ENCODE results near the gene SLC43A1. TPM values are rescaled to one million over a fixed set of nuclear protein-coding genes. Genes with fewer than 3 reads are reported as not detected.

Gene SLC43A1
- total and polyA plus RNA-seq, 3 donors from 2014 or later = 6.5 to 12.3 (median 12.2) TPM

GRCh38 chr11:57481915-57482781 is 33.4 kb downstream of the SLC43A1 start:
- no peaks in the 10 kb centered on the region for H3K27me3 ChIP-seq
- no peak for DNase-seq
- H3K27ac ChIP-seq = no peak overlapping the region
- intact Hi-C loops (cut with DNase I; ENCODE audit: low total_unique reads) = no loop called here
- H3K4me1 ChIP-seq = peaks cover 12% of the 10 kb centered on the region
- H3K4me3 ChIP-seq = peak overlapping the region; percentile 15 to 38
- no peaks in the 10 kb centered on the region for H3K9me3 ChIP-seq
- TF ChIP-seq POLR2A (IDR thresholded peaks at IDR 0.05) = no peak
- no peak for TF ChIP-seq CTCF (IDR thresholded peaks at IDR 0.05)
- H3K36me3 ChIP-seq (ENCODE audit: low read depth, missing control alignments) = no peaks in the 10 kb centered on the region
- WGBS, 2 donors = 22 to 29% methylated on average over 21 to 44 of the region's 44 CpGs

DNA sequence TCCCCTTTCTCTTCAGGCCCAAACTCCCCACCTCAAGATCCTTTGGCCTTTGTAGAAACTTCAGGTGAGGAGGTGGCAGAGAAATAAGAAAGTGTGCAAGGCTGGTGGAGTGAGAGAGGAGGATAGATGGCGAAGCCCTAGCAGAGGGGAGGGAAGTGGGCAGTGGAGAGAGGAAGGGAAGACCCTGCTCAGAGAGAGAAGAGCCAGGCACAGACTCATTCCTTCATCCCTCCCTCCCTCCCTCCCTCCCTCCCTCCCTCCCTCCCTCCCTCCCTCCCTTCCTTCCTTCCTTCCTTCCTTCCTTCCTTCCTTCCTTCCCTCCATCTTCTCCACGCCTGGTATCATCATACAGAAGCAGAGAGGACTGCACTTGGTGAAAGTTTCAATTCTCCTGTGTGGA is 34.2 kb downstream of the SLC43A1 start:
- no peak for DNase-seq
- intact Hi-C loops (cut with DNase I; ENCODE audit: low total_unique reads) = no loop called here
- H3K4me1 ChIP-seq = peaks cover 16% of the 10 kb centered on the region
- no peak for TF ChIP-seq CTCF (IDR thresholded peaks at IDR 0.05)
- no peak for TF ChIP-seq POLR2A (IDR thresholded peaks at IDR 0.05)
- no peaks in the 10 kb centered on the region for H3K27me3 ChIP-seq
- H3K4me3 ChIP-seq = no peak overlapping the region
- H3K27ac ChIP-seq = no peak overlapping the region
- H3K36me3 ChIP-seq (ENCODE audit: low read depth, missing control alignments) = no peaks in the 10 kb centered on the region
- 63 to 71% methylated on average over 2 of the region's 2 CpGs for WGBS, 2 donors
- H3K9me3 ChIP-seq = no peaks in the 10 kb centered on the region

GRCh38 chr11:57480409-57481137 is 34.9 kb downstream of the SLC43A1 start:
- TF ChIP-seq POLR2A (IDR thresholded peaks at IDR 0.05) (no peak), CTCF (IDR thresholded peaks at IDR 0.05) (peak in 2 of 3 experiments; percentile 19 to 27)
- 50 to 53% methylated on average over 7 to 9 of the region's 9 CpGs for WGBS, 2 donors
- Histone ChIP-seq H3K27me3 (no peaks in the 10 kb centered on the region), H3K4me1 (peaks cover 22% of the 10 kb centered on the region), H3K36me3 (ENCODE audit: low read depth, missing control alignments) (no peaks in the 10 kb centered on the region), H3K9me3 (no peaks in the 10 kb centered on the region), H3K27ac (no peak overlapping the region), H3K4me3 (no peak overlapping the region)
- peak; percentile 55 for DNase-seq
- intact Hi-C loops (cut with DNase I; ENCODE audit: low total_unique reads) = no loop called here

DNA sequence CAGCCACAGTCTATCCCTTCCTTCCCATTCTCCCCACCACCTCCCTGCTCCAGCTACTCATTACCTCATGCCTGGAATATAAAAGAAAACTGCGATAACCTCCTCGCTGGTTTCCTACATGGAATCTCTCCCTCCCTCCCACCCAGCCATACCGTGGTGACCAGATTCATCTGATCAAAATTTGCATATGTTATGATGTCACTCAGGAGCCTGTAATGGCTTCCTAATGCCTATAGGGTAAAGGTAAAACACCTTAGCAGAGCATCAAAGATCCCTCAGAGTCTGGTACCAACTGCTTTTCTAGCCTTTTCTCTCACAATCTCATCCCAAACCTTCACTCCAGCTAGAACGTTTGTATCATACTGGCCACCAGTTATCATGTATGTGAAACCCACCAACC is 35.6 kb downstream of the SLC43A1 start:
- no peak for TF ChIP-seq CTCF (IDR thresholded peaks at IDR 0.05)
- no peak for TF ChIP-seq POLR2A (IDR thresholded peaks at IDR 0.05)
- Histone ChIP-seq H3K9me3 (no peaks in the 10 kb centered on the region), H3K4me1 (peaks cover 22% of the 10 kb centered on the region), H3K27me3 (no peaks in the 10 kb centered on the region), H3K4me3 (no peak overlapping the region), H3K27ac (no peak overlapping the region), H3K36me3 (ENCODE audit: low read depth, missing control alignments) (no peaks in the 10 kb centered on the region)
- intact Hi-C loops (cut with DNase I; ENCODE audit: low total_unique reads) = no loop called here
- no peak for DNase-seq
- 34 to 43% methylated on average over 4 of the region's 4 CpGs for WGBS, 2 donors
